NOMO-1 treated with DMSO at 0.1 percent for 48 hours (cell line): ENCODE data around the gene FCN2.

Experiments used
- DNase-seq: peaks from one replicate; lab custom pipeline; 2025; ENCODE audit not compliant: unreplicated experiment; lab: John Stamatoyannopoulos, UW

Gene FCN2

DNA sequence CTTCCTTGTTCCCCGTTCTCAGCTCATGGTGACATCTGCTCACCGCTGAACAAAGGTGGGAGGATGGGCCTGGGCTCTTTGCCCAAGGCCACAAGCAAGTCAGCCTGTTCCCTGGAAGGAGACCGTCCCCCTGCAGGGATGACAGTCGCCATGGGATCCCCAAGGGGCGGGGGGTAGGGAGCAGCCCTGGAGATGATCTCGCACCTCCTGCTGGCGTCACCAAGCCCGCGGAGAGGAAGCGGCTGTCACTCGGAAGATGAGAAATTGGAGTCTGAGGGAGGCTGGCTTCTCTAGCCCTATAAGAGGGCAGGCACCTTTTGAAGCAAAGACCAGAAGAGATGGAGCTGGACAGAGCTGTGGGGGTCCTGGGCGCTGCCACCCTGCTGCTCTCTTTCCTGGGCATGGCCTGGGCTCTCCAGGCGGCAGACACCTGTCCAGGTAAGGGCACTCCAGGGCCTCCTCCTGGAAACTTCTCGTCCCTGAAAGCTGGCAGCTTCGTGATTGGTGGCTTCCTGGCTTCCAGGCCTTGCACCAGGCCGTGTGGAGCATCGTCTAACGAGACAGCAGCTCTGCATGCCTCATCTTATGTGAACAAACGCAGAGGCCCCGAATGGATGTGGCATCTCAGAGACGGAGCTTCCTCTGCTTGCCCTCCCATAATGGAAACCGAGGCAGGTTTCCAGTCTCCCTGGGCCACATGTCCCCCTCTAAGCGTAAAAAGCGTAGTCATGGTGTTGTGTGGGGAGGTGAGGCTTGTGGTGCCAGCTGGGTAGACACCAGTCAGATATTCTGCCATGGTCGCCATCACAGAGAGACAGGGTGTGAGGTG is at the start of gene FCN2:
FCN2 (plus strand) TSS at position 327 of the 829 bp plus-strand sequence; CDS start at position 339, 12 bp downstream.
- no peak for DNase-seq

DNA sequence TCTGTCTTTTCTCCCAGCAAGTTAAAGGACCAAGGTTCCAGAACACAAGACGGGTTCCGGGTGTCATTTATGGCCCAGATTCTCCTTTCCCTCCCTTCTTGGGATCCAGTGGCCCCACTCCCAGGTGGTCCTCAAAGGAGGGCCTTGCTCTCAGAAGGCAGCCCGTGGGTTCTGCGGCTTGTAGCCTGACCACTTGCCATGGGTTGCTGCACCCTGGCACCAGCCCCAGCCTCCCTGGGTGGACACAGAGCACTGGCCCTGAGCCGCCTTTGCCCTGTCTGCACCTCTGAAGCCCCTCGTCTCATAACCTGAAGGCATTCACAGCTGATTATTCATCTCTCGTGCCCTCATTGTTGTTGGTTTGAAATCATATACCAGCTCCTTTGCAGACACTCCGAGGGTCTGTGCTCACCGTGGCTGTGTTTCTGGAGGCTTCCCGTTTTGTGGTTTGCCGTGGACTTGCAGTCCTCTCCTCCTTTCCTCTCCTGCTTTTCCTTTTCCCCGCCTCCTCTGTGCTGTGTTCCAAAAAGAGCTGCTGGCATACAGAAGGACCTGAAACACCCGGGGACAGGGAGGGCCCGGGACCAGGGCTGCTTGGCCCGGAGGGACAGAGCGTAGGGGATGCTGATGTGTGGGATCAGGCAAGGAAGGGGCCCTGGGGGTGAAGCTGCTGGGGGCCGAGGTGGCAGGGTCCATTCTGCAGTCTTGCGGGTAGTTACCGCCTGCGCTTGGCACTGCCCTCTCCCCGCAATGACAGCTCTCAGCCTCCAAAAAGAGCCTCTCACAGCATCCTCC is 49.5 kb upstream of the FCN2 start:
- DNase-seq, result no peak

- no peak for DNase-seq
Measured at GRCh38 chr9:134832471-134832870, 48.1 kb upstream of the FCN2 start.

DNA sequence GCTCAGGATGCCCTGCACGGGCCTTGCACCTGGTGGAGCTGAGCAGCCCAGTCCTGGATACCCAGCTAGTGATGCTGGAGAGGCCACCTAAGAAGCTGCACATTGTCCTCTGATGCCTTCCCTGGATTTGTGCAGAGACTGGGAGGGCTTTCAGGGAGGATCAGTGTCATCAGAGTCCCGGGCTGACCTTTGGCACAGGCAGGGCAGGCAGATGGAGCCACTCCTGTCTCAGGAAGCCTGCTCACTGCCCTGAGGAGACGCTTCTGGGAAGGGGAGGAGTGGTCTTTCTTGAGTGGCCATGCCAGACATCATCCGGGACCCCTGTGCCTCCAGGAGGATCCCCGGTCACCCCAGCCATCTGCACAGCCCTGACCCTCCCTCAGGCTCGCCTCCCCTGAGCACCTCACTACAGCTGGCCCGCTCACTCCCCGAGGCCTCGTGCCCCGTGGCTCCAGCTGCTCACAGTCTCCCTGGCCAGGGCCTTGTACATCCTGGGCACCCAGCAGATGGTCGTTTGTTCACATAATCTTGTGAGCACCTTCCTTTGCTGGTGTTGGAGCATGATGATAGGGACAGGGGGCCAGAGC is 47.2 kb upstream of the FCN2 start:
- DNase-seq, result no peak

- no peak for DNase-seq
Measured at GRCh38 chr9:134834217-134834956, 46.2 kb upstream of the FCN2 start.

DNA sequence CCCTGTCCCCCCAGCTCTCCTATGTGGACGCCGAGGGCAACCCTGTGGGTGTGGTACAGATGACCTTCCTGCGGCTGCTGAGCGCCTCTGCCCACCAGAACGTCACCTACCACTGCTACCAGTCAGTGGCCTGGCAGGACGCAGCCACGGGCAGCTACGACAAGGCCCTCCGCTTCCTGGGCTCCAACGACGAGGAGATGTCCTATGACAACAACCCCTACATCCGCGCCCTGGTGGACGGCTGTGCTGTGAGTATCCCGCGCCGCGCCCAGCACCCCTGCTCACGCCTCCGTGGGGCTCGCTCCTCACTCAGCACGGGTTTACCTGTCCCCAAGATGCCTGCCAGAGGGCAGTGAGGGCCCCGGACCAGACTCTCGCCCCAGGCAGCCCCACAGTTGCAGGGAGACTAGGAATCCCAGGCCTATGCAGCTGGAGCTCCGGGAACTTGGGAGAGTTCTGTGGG is 45.6 kb upstream of the FCN2 start:
- no peak for DNase-seq

DNA sequence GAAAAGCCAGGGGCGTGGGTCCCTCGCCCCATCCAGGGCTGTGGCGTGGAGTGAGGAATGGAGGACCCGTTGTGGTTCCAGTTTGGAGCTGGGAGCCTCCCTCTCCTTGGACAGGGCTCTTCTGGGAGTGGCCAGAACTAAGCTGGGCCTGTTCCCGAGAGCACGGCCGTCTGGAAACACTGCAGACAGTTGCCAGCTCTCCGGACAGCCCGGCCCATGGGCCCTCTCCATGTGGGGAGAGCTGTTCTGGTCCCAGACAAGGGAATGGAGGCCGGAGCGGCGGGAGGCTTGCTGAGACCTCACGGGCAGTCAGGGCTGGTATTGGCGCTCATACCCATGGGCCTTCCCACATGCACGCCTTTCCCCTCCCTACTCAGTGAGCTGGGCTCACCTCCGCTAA is 45.2 kb upstream of the FCN2 start:
- DNase-seq, result no peak

GRCh38 chr9:134835987-134836386 is 44.6 kb upstream of the FCN2 start:
- no peak for DNase-seq

GRCh38 chr9:134836406-134836970 is 44.1 kb upstream of the FCN2 start:
- DNase-seq, result no peak

DNA sequence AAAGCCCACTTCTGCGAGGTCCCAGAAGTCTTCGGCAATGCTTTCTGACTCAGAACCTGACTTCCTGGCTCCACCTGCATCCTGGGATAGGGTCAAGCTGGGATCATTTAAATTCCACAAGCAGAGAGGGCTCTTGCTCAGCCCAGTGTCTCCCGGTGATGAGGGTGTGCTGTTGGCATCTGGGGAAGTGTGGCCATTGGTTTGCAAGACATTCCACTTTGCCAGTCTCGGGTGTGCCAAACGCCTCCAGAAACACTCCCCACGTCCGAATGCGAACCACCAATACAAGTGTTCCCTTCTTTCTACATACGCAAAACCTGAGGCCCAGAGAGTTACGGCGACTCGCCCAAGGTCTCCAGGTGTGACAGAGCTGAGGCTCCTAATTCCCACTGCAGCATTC is 43.1 kb upstream of the FCN2 start:
- no peak for DNase-seq

- DNase-seq, result no peak
Measured at GRCh38 chr9:134838651-134839454, 41.8 kb upstream of the FCN2 start.

GRCh38 chr9:134839455-134840125 is 41.0 kb upstream of the FCN2 start:
- DNase-seq, result no peak

DNA sequence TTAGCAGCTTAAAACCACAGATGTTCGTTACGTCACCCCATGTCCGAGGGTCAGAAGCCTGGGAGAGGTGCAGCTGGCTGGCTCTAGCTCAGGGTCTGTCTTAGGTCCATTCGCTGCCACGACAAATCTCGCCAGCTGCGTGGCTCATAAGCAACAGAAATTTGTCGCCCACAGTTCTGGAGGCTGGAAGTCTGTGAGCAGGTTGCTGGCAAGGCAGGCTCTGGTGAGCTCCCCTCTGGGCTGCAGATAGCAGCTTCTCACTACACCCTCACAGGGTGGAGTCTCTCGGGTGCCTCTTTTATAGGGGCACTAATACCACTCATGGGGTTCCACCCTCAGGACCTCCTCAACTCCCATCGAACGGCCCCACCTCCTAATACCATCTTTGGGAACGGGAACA is 40.1 kb upstream of the FCN2 start:
- DNase-seq, result no peak

- no peak for DNase-seq
Measured at GRCh38 chr9:134841180-134841904, 39.3 kb upstream of the FCN2 start.

GRCh38 chr9:134842321-134842720 is 38.3 kb upstream of the FCN2 start:
- DNase-seq, result no peak

GRCh38 chr9:134843740-134844139 is 36.9 kb upstream of the FCN2 start:
- no peak for DNase-seq

- no peak for DNase-seq
Measured at GRCh38 chr9:134844821-134845220, 35.8 kb upstream of the FCN2 start.

DNA sequence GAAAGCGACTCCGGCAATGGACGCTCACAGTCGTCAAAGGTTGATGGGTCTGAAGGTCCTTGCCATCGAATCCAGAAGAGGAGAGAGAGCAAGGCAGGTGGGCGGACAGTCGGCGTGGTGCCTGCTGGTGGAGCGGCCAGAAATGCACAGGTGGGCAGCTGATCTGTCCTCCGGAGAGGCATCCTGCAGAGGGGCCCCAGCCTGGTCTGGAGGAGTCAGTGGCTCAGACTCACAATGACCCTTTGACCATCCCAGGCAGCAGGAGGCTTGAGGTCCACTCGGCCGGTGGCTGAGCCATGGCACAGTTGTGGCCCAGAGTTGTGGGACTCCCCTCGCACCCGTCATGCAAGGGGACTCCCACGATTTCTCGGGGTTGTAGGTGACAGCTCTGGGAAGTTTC is 34.4 kb upstream of the FCN2 start:
- DNase-seq, result no peak

DNA sequence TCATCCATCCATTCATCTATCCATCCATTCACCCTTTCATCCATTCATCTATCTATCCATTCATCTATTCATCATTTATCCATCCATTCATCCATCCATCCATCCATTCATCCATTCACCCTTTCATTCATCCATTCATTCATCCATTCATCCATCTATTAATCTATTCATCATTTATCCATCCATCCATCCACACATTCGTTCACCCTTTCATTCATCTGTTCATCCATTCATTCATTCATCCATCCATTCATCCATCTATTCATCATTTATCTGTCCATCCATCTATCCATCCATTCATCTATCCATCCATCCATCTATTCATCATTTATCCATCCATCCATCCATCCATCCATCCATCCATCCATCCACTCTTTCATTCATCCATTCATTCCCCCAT is 33.9 kb upstream of the FCN2 start:
- DNase-seq, result no peak
